Measurements from ENCODE around the gene LRSAM1. TPM values are rescaled to one million over a fixed set of nuclear protein-coding genes. Genes with fewer than 3 reads are reported as not detected.

LRSAM1 gene
- total RNA-seq, 2 experiments from 2014 or later: 25.4 to 26.9 TPM

- POLR2A ChIA-PET: interaction anchor here (1.0 to 2.4 kb wide), 3 partner anchors 22 to 33 kb away, joined by 3 to 12 read pairs (median 3); partner anchors contain the start of genes LRSAM1 and RPL12
Measured at GRCh38 chr9:127418037-127418471, 33.3 kb upstream of the LRSAM1 start.

DNA sequence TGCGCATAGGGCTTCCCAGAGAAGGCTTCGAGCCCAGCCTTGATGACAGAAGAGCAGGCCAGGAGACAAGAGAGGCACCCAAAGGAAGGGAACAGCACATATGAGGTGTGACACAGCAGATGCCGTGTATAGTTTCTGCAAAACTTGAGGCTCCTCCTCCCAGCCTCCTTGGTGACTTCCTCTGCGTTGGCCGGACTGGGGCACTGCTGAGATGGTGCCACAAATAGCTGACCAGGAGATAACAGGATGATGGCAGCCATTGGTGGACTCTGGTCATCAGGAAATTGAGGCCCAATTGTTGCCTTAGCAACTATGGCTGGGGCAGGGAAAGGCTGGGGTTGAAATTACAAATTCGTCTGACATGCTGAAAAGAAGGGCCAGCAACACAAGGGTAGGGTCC is 32.0 kb upstream of the LRSAM1 start:
- Mint-ChIP-seq H3K9me3 (no peaks in the 10 kb centered on the region), H3K36me3 (ENCODE audit: low read depth) (peaks cover 3% of the 10 kb centered on the region), H3K4me1 (peaks cover 20% of the 10 kb centered on the region), H3K27me3 (no peaks in the 10 kb centered on the region), H3K4me3 (no peak overlapping the region), H3K27ac (no peak overlapping the region)
- no peak for DNase-seq
- CTCF ChIA-PET: no interaction called here
- POLR2A ChIA-PET: interaction anchor here (2.4 kb wide), 1 partner anchor 31 kb away, joined by 12 read pairs; the partner anchor contains the start of genes LRSAM1 and RPL12

More at GRCh38 chr9:127418037-127418471, 33.3 kb upstream of the LRSAM1 start:
- Mint-ChIP-seq H3K9me3 (no peaks in the 10 kb centered on the region), H3K27me3 (no peaks in the 10 kb centered on the region), H3K4me3 (no peak overlapping the region), H3K36me3 (ENCODE audit: low read depth) (no peaks in the 10 kb centered on the region), H3K27ac (no peak overlapping the region), H3K4me1 (peaks cover 14% of the 10 kb centered on the region)
- DNase-seq: peak; percentile 53
- CTCF ChIA-PET: interaction anchor here (0.6 to 1.5 kb wide), 4 partner anchors 21 to 203 kb away, joined by 4 to 7 read pairs (median 5); partner anchors contain the start of gene SLC2A8

DNA sequence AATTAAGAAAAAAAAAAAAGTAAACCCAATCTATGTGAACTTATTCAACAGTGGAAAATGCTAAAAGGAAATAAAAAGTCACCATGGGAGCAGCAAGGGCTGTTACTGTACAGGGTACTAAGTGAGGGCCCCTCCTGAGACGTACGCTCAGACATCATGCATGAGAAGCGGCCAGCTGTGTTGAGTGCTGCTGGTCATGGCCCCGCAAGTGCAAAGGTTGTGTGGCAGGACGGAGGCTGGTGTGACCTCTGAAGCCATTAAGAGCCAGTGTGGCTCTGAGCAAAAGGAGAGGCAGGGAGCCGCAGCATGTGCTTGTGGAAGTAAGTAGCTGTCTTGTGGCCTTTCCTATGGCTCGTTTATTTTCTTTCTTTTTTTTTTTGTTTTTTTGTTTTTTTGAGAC is 30.3 kb upstream of the LRSAM1 start:
- Mint-ChIP-seq H3K27me3 (no peaks in the 10 kb centered on the region), H3K4me1 (peaks cover 36% of the 10 kb centered on the region), H3K4me3 (no peak overlapping the region), H3K36me3 (ENCODE audit: low read depth) (peaks cover 7% of the 10 kb centered on the region), H3K9me3 (no peaks in the 10 kb centered on the region), H3K27ac (no peak overlapping the region)
- POLR2A ChIA-PET: no interaction called here
- no peak for DNase-seq
- CTCF ChIA-PET: no interaction called here

GRCh38 chr9:127422133-127422782 is 29.1 kb upstream of the LRSAM1 start:
- CTCF ChIA-PET: no interaction called here
- H3K27me3 Mint-ChIP-seq: no peaks in the 10 kb centered on the region
- H3K4me1 Mint-ChIP-seq: peaks cover 45% of the 10 kb centered on the region
- H3K4me3 Mint-ChIP-seq: no peak overlapping the region
- DNase-seq: no peak
- no peak overlapping the region for H3K27ac Mint-ChIP-seq
- POLR2A ChIA-PET: interaction anchor here (2.4 to 4.0 kb wide), 2 partner anchors 25 to 29 kb away, joined by 14 to 75 read pairs; partner anchors contain the start of genes LRSAM1, RPL12 and SLC2A8
- H3K9me3 Mint-ChIP-seq: no peaks in the 10 kb centered on the region
- H3K36me3 Mint-ChIP-seq (ENCODE audit: low read depth): peaks cover 14% of the 10 kb centered on the region

- peaks cover 49% of the 10 kb centered on the region for H3K4me1 Mint-ChIP-seq
- no peak for DNase-seq
- no peaks in the 10 kb centered on the region for H3K27me3 Mint-ChIP-seq
- no peaks in the 10 kb centered on the region for H3K9me3 Mint-ChIP-seq
- ChIA-PET CTCF (interaction anchor here (0.6 to 1.2 kb wide), 2 partner anchors 208 to 455 kb away, joined by 3 read pairs; no protein-coding TSS in a partner anchor), POLR2A (interaction anchor here (0.9 to 4.0 kb wide), 4 partner anchors 26 to 178 kb away, joined by 3 to 75 read pairs (median 8); partner anchors contain the start of genes LRSAM1, RPL12 and SLC2A8)
- peak overlapping the region; percentile 93 for H3K4me3 Mint-ChIP-seq
- peaks cover 15% of the 10 kb centered on the region for H3K36me3 Mint-ChIP-seq (ENCODE audit: low read depth)
- no peak overlapping the region for H3K27ac Mint-ChIP-seq
Measured at GRCh38 chr9:127422787-127423186, 28.5 kb upstream of the LRSAM1 start.

GRCh38 chr9:127423476-127423933 is 27.8 kb upstream of the LRSAM1 start:
- Mint-ChIP-seq H3K36me3 (ENCODE audit: low read depth) (peaks cover 21% of the 10 kb centered on the region), H3K4me1 (peaks cover 53% of the 10 kb centered on the region), H3K27ac (peak overlapping the region; percentile 91), H3K9me3 (no peaks in the 10 kb centered on the region), H3K27me3 (no peaks in the 10 kb centered on the region), H3K4me3 (peak overlapping the region; percentile 93)
- POLR2A ChIA-PET: interaction anchor here (0.9 to 4.0 kb wide), 11 partner anchors 8 to 199 kb away, joined by 3 to 75 read pairs (median 5); partner anchors contain the start of genes LRSAM1, RPL12 and SLC2A8
- DNase-seq: no peak
- CTCF ChIA-PET: interaction anchor here (1.2 to 1.6 kb wide), 2 partner anchors 27 to 209 kb away, joined by 3 to 11 read pairs; partner anchors contain the start of gene SLC2A8

DNA sequence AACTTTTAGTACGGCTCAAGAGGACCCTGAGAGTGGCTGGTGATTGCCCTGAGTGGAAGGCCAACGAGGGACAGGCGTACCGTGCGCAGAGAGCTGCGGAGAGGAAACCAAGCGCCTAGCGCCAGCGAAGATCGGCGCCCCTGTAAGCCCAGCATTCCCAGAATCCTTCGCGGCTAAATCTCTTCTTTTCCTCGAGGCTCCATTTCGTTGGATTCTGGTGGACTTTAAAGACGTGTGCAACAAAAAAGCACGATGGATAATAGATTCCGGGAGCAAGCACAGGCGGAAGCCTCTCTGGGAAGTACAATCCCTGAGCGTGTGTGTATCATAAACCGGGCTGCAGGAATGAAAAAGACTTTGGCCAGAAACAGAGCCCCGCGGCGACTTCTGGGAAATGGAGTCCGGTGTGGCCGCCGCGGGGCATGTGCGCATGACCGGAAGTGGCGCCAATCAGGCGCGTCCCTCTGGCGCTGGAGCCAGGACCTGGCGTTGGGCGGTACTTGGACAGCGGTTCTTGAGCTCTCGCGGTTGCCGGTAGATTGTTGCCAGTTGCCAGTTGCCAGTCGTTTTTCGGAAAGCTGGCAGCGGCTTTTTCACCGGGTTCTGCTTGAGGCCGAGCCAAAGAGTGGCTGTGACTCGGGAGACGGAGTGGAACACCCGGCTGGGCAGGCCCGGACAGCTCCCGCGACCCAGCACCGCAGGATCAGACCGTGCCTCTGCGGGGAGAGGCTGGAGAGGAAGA is 27.2 kb upstream of the LRSAM1 start, which contains the start of gene ZNF79:
Gene ZNF79 (plus strand): TSS at position 449 of the 742 bp plus-strand sequence. CDS start 406 bp downstream, outside the sequence.
- peaks cover 25% of the 10 kb centered on the region for H3K36me3 Mint-ChIP-seq (ENCODE audit: low read depth)
- no peaks in the 10 kb centered on the region for H3K9me3 Mint-ChIP-seq
- CTCF ChIA-PET: interaction anchor here (0.5 to 1.6 kb wide), 7 partner anchors 11 to 846 kb away, joined by 3 to 11 read pairs (median 4); partner anchors contain the start of genes LRSAM1, RPL12 and SLC2A8
- POLR2A ChIA-PET: interaction anchor here (0.6 to 4.0 kb wide), 15 partner anchors 9 to 619 kb away, joined by 3 to 75 read pairs (median 4); partner anchors contain the start of genes LRSAM1, RPL12, SLC2A8 and ZBTB43
- no peaks in the 10 kb centered on the region for H3K27me3 Mint-ChIP-seq
- DNase-seq: peak; percentile 93
- peaks cover 52% of the 10 kb centered on the region for H3K4me1 Mint-ChIP-seq
- H3K27ac Mint-ChIP-seq: peak within 1 kb of the TSS; percentile 91
- peak within 1 kb of the TSS; percentile 93 for H3K4me3 Mint-ChIP-seq

DNA sequence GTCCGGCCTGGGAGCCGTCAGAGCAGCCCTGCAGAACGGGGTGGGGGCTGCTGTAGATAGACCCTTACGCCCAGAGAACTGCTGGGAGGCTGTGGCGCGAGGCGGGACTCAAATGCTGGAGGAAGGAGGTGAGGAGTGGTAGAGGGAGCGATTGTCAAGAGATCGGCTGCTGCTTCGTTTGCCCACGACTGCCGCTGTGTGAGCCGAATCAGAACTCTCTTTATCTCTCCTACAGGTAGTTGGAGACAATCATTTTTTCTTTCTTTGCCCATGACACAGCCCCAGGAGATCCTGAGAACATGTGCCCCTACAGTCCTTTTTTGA is 26.7 kb upstream of the LRSAM1 start:
- H3K36me3 Mint-ChIP-seq (ENCODE audit: low read depth): peaks cover 28% of the 10 kb centered on the region
- DNase-seq: no peak
- H3K27me3 Mint-ChIP-seq: no peaks in the 10 kb centered on the region
- peak overlapping the region; percentile 93 for H3K4me3 Mint-ChIP-seq
- peak overlapping the region; percentile 91 for H3K27ac Mint-ChIP-seq
- H3K9me3 Mint-ChIP-seq: no peaks in the 10 kb centered on the region
- CTCF ChIA-PET: interaction anchor here (0.6 to 1.6 kb wide), 5 partner anchors 12 to 847 kb away, joined by 3 to 11 read pairs (median 5); partner anchors contain the start of genes LRSAM1, RPL12 and SLC2A8
- POLR2A ChIA-PET: interaction anchor here (0.9 to 4.0 kb wide), 12 partner anchors 9 to 620 kb away, joined by 3 to 75 read pairs (median 4); partner anchors contain the start of genes LRSAM1, RPL12, SLC2A8 and ZBTB43
- H3K4me1 Mint-ChIP-seq: peaks cover 52% of the 10 kb centered on the region

GRCh38 chr9:127426756-127427155 is 24.6 kb upstream of the LRSAM1 start:
- Mint-ChIP-seq H3K9me3 (no peaks in the 10 kb centered on the region), H3K4me1 (peaks cover 61% of the 10 kb centered on the region), H3K27me3 (no peaks in the 10 kb centered on the region), H3K27ac (peak overlapping the region; percentile 88), H3K36me3 (ENCODE audit: low read depth) (peaks cover 47% of the 10 kb centered on the region), H3K4me3 (peak overlapping the region; percentile 93)
- CTCF ChIA-PET: no interaction called here
- POLR2A ChIA-PET: no interaction called here
- DNase-seq: peak; percentile 51

GRCh38 chr9:127428348-127428747 is 23.0 kb upstream of the LRSAM1 start:
- Mint-ChIP-seq H3K4me1 (peaks cover 53% of the 10 kb centered on the region), H3K36me3 (ENCODE audit: low read depth) (peaks cover 50% of the 10 kb centered on the region), H3K4me3 (no peak overlapping the region), H3K9me3 (no peaks in the 10 kb centered on the region), H3K27me3 (no peaks in the 10 kb centered on the region), H3K27ac (peak overlapping the region; percentile 10)
- ChIA-PET POLR2A (interaction anchor here (1.6 to 7.0 kb wide), 2 partner anchors 9 to 22 kb away, joined by 4 to 33 read pairs; partner anchors contain the start of genes LRSAM1 and RPL12), CTCF (interaction anchor here (1.0 kb wide), 1 partner anchor 27 kb away, joined by 3 read pairs; no protein-coding TSS in a partner anchor)
- no peak for DNase-seq

GRCh38 chr9:127430415-127430814 is 20.9 kb upstream of the LRSAM1 start:
- H3K27ac Mint-ChIP-seq: no peak overlapping the region
- no peak overlapping the region for H3K4me3 Mint-ChIP-seq
- H3K4me1 Mint-ChIP-seq: peaks cover 40% of the 10 kb centered on the region
- POLR2A ChIA-PET: interaction anchor here (0.7 to 7.0 kb wide), 2 partner anchors 18 to 20 kb away, joined by 3 to 33 read pairs; partner anchors contain the start of genes LRSAM1 and RPL12
- DNase-seq: no peak
- peaks cover 62% of the 10 kb centered on the region for H3K36me3 Mint-ChIP-seq (ENCODE audit: low read depth)
- no peaks in the 10 kb centered on the region for H3K9me3 Mint-ChIP-seq
- H3K27me3 Mint-ChIP-seq: no peaks in the 10 kb centered on the region
- CTCF ChIA-PET: interaction anchor here (2.1 kb wide), 1 partner anchor 33 kb away, joined by 6 read pairs; the partner anchor contains the start of gene SLC2A8

Measured in activated CD4-positive, alpha-beta memory T cell treated with anti-CD3 and anti-CD28 coated beads, Interleukin-2, amount 10 ng/mL, durations not matched to agents 7 days and 5 days (primary cell).